Testis (tissue), 3 donors: ENCODE data around the gene AQP4. TPM values are rescaled to one million over a fixed set of nuclear protein-coding genes. Genes with fewer than 3 reads are reported as not detected.

ENCODE experiments used
- DNase-seq: peaks from one replicate; pipeline ENCODE4 v3.0.0-alpha.2; 2019
- H3K27ac ChIP-seq, 2 donors: fragments of 200-600 bp; sonication (generic); one replicate each; pipeline ENCODE4 v1.5.1; 2019
- H3K27me3 ChIP-seq: fragments of 200-600 bp; sonication (generic); one replicate; pipeline ENCODE4 v1.5.1; 2019
- H3K36me3 ChIP-seq: fragments of 200-600 bp; sonication (generic); one replicate; pipeline ENCODE4 v1.5.1; 2017; ENCODE audit warnings: low read depth; ENCODE audit errors: missing control alignments
- H3K4me1 ChIP-seq: fragments of 200-600 bp; sonication (generic); one replicate; pipeline ENCODE4 v1.5.1; 2019
- H3K4me3 ChIP-seq, 2 donors: fragments of 200-600 bp; sonication (generic); one replicate each; pipeline ENCODE4 v1.5.1; 2017 to 2019
- H3K9me3 ChIP-seq: fragments of 200-600 bp; sonication (generic); one replicate; pipeline ENCODE4 v1.5.1; 2017
- POLR2A ChIP-seq: fragments of 450-650 bp; IDR thresholded peaks from one replicate; pipeline ENCODE4 v1.6.1; 2017; ENCODE audit warnings: antibody characterized with exemption, mild to moderate bottlenecking, moderate library complexity
- WGBS, 2 donors: methylation state at CpG; one replicate each; pipeline ENCODE4 v1.1.5; 2018; 5-methylcytosine and 5-hydroxymethylcytosine counted together
- intact Hi-C: fragments of 100-400 bp; cut with DNase I; formaldehyde crosslinking; loops from one replicate; pipeline ENCODE4 v1.15.1; 2023; ENCODE audit warnings: low total_unique reads
- polyA plus RNA-seq: library from polyadenylated mRNA; stranded (reverse); fragments of 350-450 nt; fragmentation: Illumina TruSeq; extraction: RNeasy Lipid Tissue Mini Kit (QIAGEN cat#74804); gene quantifications from one replicate; pipeline ENCODE4 v1.2.3, GENCODE V29; 2014; ENCODE audit warnings: low read depth, low replicate concordance; ENCODE audit not compliant: insufficient read depth
- total RNA-seq, 2 donors: library from RNA; depleted of rRNA; stranded (reverse); fragments of >200 nt; gene quantifications; one replicate each; pipeline ENCODE4 v1.2.3, GENCODE V29; 2016
- TF ChIP-seq, protein P1 (sequence below), 3 experiments: fragments of 450-650 bp in 2 of 3; fragments of 200-600 bp in 1 of 3; sonication (generic) in 1 of 3; IDR thresholded peaks; one replicate each; pipeline ENCODE4 v1.5.1; 2016 to 2019; ENCODE audit warnings: antibody characterized with exemption in 3 of 3, mild to moderate bottlenecking in 2 of 3, moderate library complexity in 1 of 3

The AQP4 gene
- total and polyA plus RNA-seq, 3 donors from 2014 or later: 1.4 to 8.2 (median 2.4) TPM

DNA sequence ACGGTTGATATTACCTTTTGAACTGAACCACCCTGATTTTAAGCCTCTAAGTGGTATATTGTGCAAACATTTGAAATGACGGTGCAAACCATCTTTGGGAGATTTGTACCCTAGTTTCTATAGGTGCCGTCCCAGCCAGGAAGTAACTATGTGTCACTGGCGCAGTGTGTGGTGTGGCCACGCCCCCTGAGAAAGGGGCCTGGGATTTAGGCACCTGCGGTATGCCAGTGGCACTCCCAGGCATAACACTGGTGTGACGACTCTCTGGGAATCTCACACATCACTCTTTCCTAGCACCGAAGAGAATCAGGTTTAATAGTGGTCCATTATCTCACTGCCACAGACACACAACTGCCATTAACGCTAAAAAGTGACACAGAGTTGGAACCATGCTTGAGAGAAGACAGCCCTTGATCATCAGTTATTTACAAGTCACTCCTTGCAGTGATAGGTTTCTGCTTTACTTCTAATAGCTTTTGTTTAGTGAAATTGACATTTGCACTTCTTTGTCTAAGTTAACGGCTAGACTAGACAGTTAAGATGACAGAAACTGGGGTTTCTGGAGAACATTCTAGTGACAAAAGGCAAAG, 11.1 kb downstream of the AQP4 start:
- Histone ChIP-seq H3K36me3 (no peaks in the 10 kb centered on the region), H3K27ac (no peak overlapping the region), H3K27me3 (no peaks in the 10 kb centered on the region), H3K4me3 (no peak overlapping the region), H3K4me1 (no peaks in the 10 kb centered on the region), H3K9me3 (no peaks in the 10 kb centered on the region)
- DNase-seq: no peak
- no peak for TF ChIP-seq POLR2A
- TF ChIP-seq, protein P1, sequence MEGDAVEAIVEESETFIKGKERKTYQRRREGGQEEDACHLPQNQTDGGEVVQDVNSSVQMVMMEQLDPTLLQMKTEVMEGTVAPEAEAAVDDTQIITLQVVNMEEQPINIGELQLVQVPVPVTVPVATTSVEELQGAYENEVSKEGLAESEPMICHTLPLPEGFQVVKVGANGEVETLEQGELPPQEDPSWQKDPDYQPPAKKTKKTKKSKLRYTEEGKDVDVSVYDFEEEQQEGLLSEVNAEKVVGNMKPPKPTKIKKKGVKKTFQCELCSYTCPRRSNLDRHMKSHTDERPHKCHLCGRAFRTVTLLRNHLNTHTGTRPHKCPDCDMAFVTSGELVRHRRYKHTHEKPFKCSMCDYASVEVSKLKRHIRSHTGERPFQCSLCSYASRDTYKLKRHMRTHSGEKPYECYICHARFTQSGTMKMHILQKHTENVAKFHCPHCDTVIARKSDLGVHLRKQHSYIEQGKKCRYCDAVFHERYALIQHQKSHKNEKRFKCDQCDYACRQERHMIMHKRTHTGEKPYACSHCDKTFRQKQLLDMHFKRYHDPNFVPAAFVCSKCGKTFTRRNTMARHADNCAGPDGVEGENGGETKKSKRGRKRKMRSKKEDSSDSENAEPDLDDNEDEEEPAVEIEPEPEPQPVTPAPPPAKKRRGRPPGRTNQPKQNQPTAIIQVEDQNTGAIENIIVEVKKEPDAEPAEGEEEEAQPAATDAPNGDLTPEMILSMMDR (IDR thresholded peaks at IDR 0.05): no peak
- intact Hi-C loops: no loop called here
- WGBS, 2 donors: 57 to 77% methylated on average over 10 of the region's 10 CpGs

DNA sequence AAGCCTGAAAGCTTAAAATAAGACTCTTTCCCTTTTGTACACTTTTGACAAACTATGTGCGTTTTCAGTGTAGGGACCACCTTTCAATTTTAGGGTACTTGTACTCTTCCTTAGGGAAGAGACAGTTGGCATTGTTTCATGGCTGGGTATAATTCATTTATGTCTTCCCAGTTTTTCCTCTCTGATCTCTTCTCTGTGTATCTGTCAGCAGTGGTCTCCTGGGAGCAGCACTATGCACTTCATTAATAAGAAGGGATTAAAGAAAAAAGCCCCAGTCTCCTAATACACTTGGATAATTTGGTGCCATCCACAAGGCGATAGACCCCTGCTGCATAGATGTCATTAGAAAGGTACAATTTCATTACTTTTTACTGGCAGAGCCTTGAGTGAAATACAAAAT, 12.1 kb downstream of the AQP4 start:
- no peak for DNase-seq
- no peaks in the 10 kb centered on the region for H3K36me3 ChIP-seq
- no peaks in the 10 kb centered on the region for H3K27me3 ChIP-seq
- H3K4me3 ChIP-seq: no peak overlapping the region
- H3K9me3 ChIP-seq: no peaks in the 10 kb centered on the region
- intact Hi-C loops: no loop called here
- WGBS, 2 donors: 88 to 95% methylated on average over 2 of the region's 2 CpGs
- H3K27ac ChIP-seq: no peak overlapping the region
- TF ChIP-seq, protein P1 (IDR thresholded peaks at IDR 0.05): no peak
- TF ChIP-seq POLR2A: no peak
- no peaks in the 10 kb centered on the region for H3K4me1 ChIP-seq

DNA sequence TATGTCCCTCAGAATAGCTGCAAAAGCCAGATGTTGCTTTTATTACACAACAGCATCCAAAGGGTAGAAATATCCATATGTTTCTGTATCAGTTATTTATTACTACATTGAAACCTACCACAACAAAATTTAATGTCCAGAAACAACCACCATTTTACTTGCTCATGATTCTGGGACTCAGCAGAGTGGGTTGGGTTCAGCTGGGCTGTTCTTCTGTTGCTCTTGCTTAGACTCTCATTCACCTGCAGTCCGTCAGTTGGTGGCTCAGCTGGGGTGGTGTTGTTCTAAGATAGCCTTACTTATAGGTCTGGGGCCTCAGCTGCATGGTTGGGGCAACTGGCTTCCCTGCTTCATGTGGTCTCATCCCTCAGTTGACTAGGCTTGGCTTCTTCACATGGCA, 21.7 kb downstream of the AQP4 start:
- Histone ChIP-seq H3K4me3 (no peak overlapping the region), H3K9me3 (no peaks in the 10 kb centered on the region), H3K27me3 (no peaks in the 10 kb centered on the region), H3K4me1 (no peaks in the 10 kb centered on the region), H3K36me3 (no peaks in the 10 kb centered on the region), H3K27ac (no peak overlapping the region)
- 95 to 100% methylated on average over 1 of the region's 1 CpG for WGBS, 2 donors
- intact Hi-C loops: no loop called here
- TF ChIP-seq, protein P1 (IDR thresholded peaks at IDR 0.05): no peak
- TF ChIP-seq POLR2A: no peak
- no peak for DNase-seq

DNA sequence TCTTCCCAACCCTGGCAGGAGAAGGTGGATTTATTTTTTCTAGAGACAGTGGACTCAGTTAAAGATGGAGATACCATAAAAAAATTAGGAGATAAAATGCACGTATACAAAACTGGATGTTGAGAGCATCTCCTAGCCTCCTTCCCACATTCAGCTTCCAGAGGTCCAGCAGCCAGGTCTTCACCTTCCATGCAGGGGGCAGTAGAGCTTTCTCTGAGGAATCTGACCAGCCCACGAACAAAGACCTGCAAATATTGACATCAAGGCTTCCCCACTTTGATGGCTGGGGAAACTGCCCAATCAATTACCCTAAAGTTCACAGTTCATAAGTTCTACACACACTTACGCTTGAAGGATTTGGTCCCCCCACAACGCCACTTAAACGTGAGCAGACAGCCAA, 24.5 kb downstream of the AQP4 start:
- Histone ChIP-seq H3K27ac (no peak overlapping the region), H3K36me3 (no peaks in the 10 kb centered on the region), H3K27me3 (no peaks in the 10 kb centered on the region), H3K9me3 (no peaks in the 10 kb centered on the region), H3K4me1 (no peaks in the 10 kb centered on the region), H3K4me3 (no peak overlapping the region)
- DNase-seq: no peak
- intact Hi-C loops: no loop called here
- WGBS, 2 donors: 79 to 82% methylated on average over 5 of the region's 5 CpGs
- TF ChIP-seq, protein P1 (IDR thresholded peaks at IDR 0.05): no peak
- TF ChIP-seq POLR2A: no peak

DNA sequence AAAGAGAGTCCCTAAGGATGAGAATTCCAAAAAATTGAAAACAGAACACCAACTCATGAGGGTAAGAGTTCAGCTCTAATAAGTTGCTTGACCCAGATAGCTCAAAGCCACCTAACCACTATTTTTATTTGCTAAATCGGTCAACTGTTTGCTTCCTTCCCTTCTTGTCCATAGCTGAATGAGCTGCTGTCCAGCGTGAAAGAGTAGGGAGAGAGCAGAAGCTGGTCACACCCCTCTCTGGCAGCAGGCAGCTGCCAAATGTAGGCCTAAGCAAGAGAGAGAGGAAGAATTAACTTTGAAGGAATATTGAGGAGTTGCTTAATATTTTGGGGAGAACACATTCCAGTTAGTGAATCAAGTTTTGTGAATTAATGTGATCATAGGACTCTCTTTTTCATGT, 25.9 kb downstream of the AQP4 start:
- TF ChIP-seq POLR2A: no peak
- TF ChIP-seq, protein P1 (IDR thresholded peaks at IDR 0.05): no peak
- Histone ChIP-seq H3K9me3 (no peaks in the 10 kb centered on the region), H3K4me3 (no peak overlapping the region), H3K27ac (no peak overlapping the region), H3K4me1 (no peaks in the 10 kb centered on the region), H3K36me3 (no peaks in the 10 kb centered on the region), H3K27me3 (no peaks in the 10 kb centered on the region)
- intact Hi-C loops: no loop called here
- no peak for DNase-seq
- WGBS, 2 donors: 51 to 54% methylated on average over 2 of the region's 2 CpGs
